Activated naive CD4-positive, alpha-beta T cell treated with anti-CD3 and anti-CD28 coated beads for 36 hours (primary cell): ENCODE results near the gene SLFN13. TPM values are rescaled to one million over a fixed set of nuclear protein-coding genes. Genes with fewer than 3 reads are reported as not detected.

Source experiments
- CTCF ChIA-PET: fragments of 350-600 bp; sonication (Branson Sonifier 250); formaldehyde crosslinking; loops from one replicate; lab custom pipeline; 2021; ENCODE audit warnings: antibody characterized with exemption; lab: Charles Lee
- DNase-seq: peaks from one replicate; pipeline ENCODE4 v3.0.0-alpha.2; 2020
- H3K27ac Mint-ChIP-seq: one replicate; pipeline ENCODE4 v1.8.0; 2021; ENCODE audit warnings: mild to moderate bottlenecking, mixed read lengths
- H3K27me3 Mint-ChIP-seq: one replicate; pipeline ENCODE4 v1.8.0; 2021; ENCODE audit warnings: low read depth, mixed read lengths
- H3K36me3 Mint-ChIP-seq: one replicate; pipeline ENCODE4 v1.8.0; 2021; ENCODE audit warnings: low read depth, mixed read lengths
- H3K4me1 Mint-ChIP-seq: one replicate; pipeline ENCODE4 v1.8.0; 2021; ENCODE audit warnings: low read depth, mixed read lengths
- H3K4me3 Mint-ChIP-seq: one replicate; pipeline ENCODE4 v1.8.0; 2021; ENCODE audit warnings: mild to moderate bottlenecking, moderate library complexity, mixed read lengths
- H3K9me3 Mint-ChIP-seq: one replicate; pipeline ENCODE4 v1.8.0; 2021; ENCODE audit warnings: mixed read lengths
- intact Hi-C: fragments of 100-400 bp; cut with micrococcal nuclease; formaldehyde crosslinking; loops from one replicate; pipeline ENCODE4 v1.15.1; 2023
- total RNA-seq, 2 experiments: library from RNA; stranded (reverse); gene quantifications; one replicate each; pipeline ENCODE4 v1.2.3, GENCODE V29; 2021

SLFN13 gene, protein sequence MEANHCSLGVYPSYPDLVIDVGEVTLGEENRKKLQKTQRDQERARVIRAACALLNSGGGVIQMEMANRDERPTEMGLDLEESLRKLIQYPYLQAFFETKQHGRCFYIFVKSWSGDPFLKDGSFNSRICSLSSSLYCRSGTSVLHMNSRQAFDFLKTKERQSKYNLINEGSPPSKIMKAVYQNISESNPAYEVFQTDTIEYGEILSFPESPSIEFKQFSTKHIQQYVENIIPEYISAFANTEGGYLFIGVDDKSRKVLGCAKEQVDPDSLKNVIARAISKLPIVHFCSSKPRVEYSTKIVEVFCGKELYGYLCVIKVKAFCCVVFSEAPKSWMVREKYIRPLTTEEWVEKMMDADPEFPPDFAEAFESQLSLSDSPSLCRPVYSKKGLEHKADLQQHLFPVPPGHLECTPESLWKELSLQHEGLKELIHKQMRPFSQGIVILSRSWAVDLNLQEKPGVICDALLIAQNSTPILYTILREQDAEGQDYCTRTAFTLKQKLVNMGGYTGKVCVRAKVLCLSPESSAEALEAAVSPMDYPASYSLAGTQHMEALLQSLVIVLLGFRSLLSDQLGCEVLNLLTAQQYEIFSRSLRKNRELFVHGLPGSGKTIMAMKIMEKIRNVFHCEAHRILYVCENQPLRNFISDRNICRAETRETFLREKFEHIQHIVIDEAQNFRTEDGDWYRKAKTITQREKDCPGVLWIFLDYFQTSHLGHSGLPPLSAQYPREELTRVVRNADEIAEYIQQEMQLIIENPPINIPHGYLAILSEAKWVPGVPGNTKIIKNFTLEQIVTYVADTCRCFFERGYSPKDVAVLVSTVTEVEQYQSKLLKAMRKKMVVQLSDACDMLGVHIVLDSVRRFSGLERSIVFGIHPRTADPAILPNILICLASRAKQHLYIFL
- total RNA-seq, result 10 to 100 TPM; 28.6 to 30.1 TPM

DNA sequence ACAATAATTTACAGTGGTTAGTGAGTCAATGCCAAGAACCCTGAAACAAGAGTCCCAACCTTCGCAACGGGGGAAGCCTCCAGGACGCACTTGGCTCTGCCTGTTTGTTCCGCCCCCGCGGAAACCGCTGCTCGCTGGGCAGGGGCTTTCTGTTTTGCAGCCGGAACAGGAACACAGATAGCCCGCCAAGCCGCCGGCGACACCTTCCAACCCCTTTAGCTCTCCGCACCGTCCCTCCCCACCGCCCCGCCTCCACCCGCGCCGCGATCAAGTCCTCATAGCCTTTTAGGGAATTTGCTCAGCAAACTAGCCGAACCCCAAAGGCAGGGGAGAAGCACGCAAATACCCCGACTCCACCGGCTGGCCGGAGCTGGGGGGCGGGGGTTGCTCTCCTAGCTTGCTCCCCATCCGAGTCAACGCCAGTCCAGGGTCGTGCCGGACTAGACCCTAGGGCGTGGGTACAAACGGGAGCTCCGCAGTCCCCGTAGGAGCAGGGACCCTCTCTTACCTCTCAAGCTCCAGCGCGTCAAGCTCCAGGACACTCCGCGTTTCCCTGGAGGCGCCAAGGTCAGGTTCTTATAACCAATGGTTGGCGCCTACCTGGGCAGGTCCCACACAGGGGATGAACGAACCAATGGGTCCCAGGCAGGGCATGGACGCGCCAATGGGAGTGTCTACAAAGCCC is at the start of gene SLFN13:
Gene SLFN13, minus strand, starts transcription at position 553 of the 685 bp plus-strand sequence. CDS start 3,086 bp downstream, outside the sequence.
- peaks cover 12% of the 10 kb centered on the region for H3K4me1 Mint-ChIP-seq
- no peaks in the 10 kb centered on the region for H3K36me3 Mint-ChIP-seq
- H3K27me3 Mint-ChIP-seq, result no peaks in the 10 kb centered on the region
- H3K4me3 Mint-ChIP-seq, result peak within 1 kb of the TSS; percentile 52
- H3K27ac Mint-ChIP-seq, result peak within 1 kb of the TSS; percentile 13
- peak; percentile 98 for DNase-seq
- H3K9me3 Mint-ChIP-seq, result no peaks in the 10 kb centered on the region
- intact Hi-C loops, result loop anchor here (1.0 to 5.0 kb wide), 7 partner anchors 15 to 359 kb away; partner anchors contain the start of gene TAF15
- CTCF ChIA-PET, result interaction anchor here (0.8 to 2.0 kb wide), 3 partner anchors 39 to 136 kb away, joined by 3 to 9 read pairs (median 3); no protein-coding TSS in a partner anchor

DNA sequence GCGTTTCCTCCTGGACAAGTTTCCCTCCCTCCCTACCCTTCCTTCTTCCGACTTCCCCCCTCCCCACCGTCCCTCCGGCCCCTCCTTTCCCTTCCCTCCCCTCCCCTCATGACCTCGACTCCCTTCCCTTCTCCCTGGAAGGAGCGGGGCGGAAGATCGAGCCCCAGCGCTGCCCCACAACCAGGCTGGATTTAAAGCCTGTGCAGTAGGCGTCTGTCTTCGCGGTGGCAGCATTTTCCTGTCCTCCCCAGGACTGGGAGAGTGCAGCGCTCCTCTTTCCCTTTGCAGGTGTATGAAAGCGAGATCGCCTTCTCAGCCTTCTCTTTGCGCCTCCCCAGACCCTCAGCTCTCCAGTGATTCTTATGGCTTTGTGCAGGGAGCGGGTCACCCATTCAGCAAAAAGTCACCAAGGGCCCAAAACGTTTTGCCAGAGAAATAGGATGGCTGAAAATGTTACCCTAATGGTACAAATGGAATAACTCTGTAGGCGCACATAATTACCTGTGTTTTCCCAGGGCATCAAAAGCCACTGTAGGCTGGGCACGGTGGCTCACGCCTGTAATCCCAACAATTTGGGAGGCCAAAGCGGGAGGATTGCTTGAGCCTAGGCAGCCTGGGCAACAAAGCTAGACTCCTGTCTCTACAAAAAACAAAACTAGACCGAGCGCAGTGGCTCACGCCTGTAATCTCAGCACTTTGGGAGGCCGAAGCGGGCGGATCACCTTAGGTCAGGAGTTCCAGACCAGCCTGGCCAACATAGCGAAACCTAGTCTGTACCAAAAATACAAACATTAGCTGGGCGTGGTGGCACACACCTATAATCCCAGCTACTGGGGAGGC is 48.1 kb upstream of the SLFN13 start:
- no peak for DNase-seq
- Mint-ChIP-seq H3K27ac (peak overlapping the region; percentile 21), H3K4me1 (peaks cover 53% of the 10 kb centered on the region), H3K27me3 (no peaks in the 10 kb centered on the region), H3K9me3 (no peaks in the 10 kb centered on the region), H3K36me3 (peaks cover 28% of the 10 kb centered on the region), H3K4me3 (peak overlapping the region; percentile 48)
- CTCF ChIA-PET, result interaction anchor here (1.0 kb wide), 1 partner anchor 8 kb away, joined by 3 read pairs; no protein-coding TSS in a partner anchor
- intact Hi-C loops, result no loop called here

DNA sequence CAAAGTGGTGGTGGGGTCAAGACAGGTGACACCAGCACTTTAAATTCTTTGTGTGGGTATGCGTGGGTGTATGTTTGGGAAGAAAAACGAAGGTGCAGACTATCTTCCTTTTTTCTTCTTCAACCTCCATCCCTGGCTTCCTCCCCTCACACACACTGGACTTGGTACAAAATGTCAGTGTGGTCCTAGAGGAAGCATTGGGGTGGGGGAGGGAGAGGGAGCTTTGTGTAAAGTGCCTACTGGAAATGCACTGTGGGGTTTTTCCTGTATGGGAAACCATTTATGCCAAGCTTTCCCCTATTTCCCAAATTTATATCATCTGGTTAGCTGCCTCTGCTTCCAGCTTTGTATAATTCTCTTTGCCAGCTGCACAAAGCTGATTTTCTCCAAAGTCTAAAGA is 44.5 kb upstream of the SLFN13 start:
- no peak overlapping the region for H3K27ac Mint-ChIP-seq
- peaks cover 15% of the 10 kb centered on the region for H3K9me3 Mint-ChIP-seq
- H3K36me3 Mint-ChIP-seq, result peaks cover 37% of the 10 kb centered on the region
- no peak overlapping the region for H3K4me3 Mint-ChIP-seq
- peaks cover 43% of the 10 kb centered on the region for H3K4me1 Mint-ChIP-seq
- H3K27me3 Mint-ChIP-seq, result no peaks in the 10 kb centered on the region
- CTCF ChIA-PET, result no interaction called here
- no peak for DNase-seq
- intact Hi-C loops, result no loop called here

DNA sequence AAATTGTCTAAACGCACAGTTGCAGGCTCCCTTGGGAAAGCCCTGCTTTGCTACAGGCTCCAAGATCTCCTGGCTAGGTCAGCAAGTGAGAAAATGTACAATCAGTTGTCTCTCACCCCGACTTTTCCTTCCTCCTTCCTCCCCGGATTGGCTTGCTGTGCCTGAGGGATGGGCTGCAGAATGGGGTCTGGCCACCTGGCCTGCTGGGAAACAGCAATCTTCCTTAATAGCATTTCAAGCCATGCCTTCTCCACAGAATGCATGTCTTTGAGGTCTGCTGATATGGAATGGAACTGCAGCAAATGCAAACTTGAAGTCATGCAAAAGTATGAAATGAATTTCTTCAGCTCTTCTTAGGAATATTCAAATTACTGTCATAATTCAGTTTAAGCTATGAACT is 42.9 kb upstream of the SLFN13 start:
- no peak for DNase-seq
- peaks cover 42% of the 10 kb centered on the region for H3K36me3 Mint-ChIP-seq
- H3K27ac Mint-ChIP-seq, result no peak overlapping the region
- H3K27me3 Mint-ChIP-seq, result no peaks in the 10 kb centered on the region
- CTCF ChIA-PET, result interaction anchor here (1.4 kb wide), 1 partner anchor 42 kb away, joined by 3 read pairs; no protein-coding TSS in a partner anchor
- intact Hi-C loops, result no loop called here
- no peak overlapping the region for H3K4me3 Mint-ChIP-seq
- H3K4me1 Mint-ChIP-seq, result peaks cover 48% of the 10 kb centered on the region
- peaks cover 15% of the 10 kb centered on the region for H3K9me3 Mint-ChIP-seq

DNA sequence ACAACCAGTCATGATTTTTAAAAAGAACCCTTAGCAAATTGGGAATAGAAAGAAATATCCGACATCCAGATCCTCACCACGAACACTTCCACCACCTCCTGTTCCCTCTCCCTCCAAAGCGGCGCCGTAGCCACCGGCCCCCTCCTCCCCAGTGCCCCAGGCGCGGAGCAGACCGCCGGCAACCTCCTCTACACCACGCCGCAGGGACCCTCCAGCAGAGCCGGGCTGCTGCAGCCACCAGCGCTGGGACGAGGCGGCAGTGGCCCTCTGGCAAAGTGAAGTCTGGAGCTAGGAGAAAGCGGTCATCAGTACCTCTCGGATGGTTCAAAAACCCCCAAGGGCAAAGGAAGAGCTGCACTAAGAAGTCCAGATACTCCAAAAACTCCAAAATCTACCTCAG is 41.4 kb upstream of the SLFN13 start:
- no peak for DNase-seq
- peaks cover 45% of the 10 kb centered on the region for H3K4me1 Mint-ChIP-seq
- CTCF ChIA-PET, result no interaction called here
- H3K27ac Mint-ChIP-seq, result no peak overlapping the region
- peaks cover 55% of the 10 kb centered on the region for H3K36me3 Mint-ChIP-seq
- H3K27me3 Mint-ChIP-seq, result no peaks in the 10 kb centered on the region
- no peak overlapping the region for H3K4me3 Mint-ChIP-seq
- peaks cover 24% of the 10 kb centered on the region for H3K9me3 Mint-ChIP-seq
- intact Hi-C loops, result loop anchor here (2.0 to 5.0 kb wide), 3 partner anchors 115 to 328 kb away; partner anchors contain the start of gene SLFN5

DNA sequence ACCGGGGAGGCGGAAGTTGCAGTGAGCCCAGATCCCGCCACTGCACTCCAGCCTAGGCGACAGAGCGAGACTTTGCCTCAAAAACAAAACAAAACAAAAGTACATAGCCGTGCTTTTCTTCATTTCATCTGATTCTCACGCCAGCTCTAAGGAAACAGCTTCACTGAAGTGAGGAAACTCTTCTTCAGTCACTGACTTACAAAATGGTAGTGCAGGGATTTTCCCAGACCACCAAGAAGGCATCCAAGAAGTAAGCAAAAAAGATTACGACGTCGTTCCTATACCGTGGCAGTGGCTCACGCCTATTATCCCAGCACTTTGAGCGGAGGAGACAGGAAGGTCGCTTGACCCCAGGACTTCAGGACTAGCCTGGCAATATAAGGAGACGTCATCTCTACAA is 40.4 kb upstream of the SLFN13 start:
- intact Hi-C loops, result loop anchor here (2.0 to 5.0 kb wide), 3 partner anchors 114 to 327 kb away; partner anchors contain the start of gene SLFN5
- no peaks in the 10 kb centered on the region for H3K27me3 Mint-ChIP-seq
- H3K9me3 Mint-ChIP-seq, result peaks cover 32% of the 10 kb centered on the region
- peaks cover 60% of the 10 kb centered on the region for H3K36me3 Mint-ChIP-seq
- no peak overlapping the region for H3K4me3 Mint-ChIP-seq
- CTCF ChIA-PET, result interaction anchor here (1.0 to 2.1 kb wide), 2 partner anchors 8 to 116 kb away, joined by 3 to 7 read pairs; partner anchors contain the start of gene SLFN11
- H3K4me1 Mint-ChIP-seq, result peaks cover 42% of the 10 kb centered on the region
- H3K27ac Mint-ChIP-seq, result no peak overlapping the region
- DNase-seq, result no peak

DNA sequence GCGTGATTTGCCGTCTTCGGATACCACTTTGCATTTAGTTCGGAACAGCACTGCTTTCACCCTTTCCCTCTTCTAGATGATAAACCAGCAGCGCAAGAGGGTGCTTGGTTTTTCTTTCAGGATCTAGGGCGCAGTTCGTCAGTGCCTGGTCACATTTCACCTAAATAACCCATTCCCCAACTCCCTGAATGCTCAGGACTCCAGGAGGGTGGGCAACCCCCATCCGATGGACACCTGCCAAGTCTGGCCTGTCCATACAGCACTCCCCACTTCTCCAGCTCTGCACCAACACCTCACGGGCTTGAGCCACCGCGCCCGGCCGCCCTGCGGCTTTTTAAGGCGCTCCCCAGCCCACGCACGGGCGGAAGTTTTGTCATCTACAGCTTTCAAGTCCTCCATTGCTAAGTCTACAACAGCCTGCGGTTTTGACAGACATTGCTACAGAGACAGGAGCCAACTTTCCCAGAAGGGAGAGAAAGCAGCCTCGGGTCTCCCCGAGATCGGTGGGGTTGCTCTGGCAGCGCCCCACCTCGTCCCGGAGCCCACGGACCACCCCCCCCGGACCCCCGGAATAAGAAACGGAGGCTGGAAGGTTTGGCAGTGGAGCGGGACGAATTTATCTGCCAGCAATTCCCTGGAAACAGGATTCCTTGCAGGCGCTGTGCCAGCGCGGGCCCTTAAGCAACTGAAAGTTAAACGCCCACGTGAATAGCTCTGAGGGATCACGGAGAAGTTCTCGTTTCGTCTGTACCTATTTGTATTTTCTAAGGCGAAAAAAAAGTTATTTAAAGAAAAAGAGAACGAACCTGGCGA is 38.6 kb upstream of the SLFN13 start:
- DNase-seq, result peak; percentile 90
- Mint-ChIP-seq H3K9me3 (peaks cover 42% of the 10 kb centered on the region), H3K36me3 (peaks cover 69% of the 10 kb centered on the region), H3K4me1 (peaks cover 27% of the 10 kb centered on the region), H3K27ac (peak overlapping the region; percentile 83), H3K27me3 (no peaks in the 10 kb centered on the region), H3K4me3 (peak overlapping the region; percentile 82)
- intact Hi-C loops, result loop anchor here (1.0 to 5.0 kb wide), 5 partner anchors 39 to 325 kb away; partner anchors contain the start of genes SLFN12L and SLFN13
- CTCF ChIA-PET, result interaction anchor here (1.0 to 2.4 kb wide), 4 partner anchors 39 to 180 kb away, joined by 3 to 12 read pairs (median 5); partner anchors contain the start of genes SLFN11 and SLFN13

DNA sequence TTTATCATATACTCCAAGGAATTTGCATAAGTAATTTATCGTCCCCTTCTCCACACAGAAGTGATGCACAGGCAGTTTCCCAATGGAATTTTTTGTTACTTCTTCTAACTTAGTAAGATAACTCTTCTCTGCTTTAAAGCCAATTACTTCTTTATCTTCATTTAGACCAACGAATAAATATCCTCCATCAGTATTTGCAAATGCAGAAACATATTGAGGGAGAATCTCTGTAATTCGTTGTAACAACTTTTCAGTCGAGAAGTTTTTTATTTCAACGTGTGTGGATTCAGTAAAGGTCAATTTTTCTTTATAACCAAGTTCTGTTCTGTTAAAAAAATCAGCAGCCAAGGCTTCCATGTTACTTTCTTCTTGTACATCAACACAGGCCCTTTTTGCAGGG is 30.7 kb upstream of the SLFN13 start:
- H3K9me3 Mint-ChIP-seq, result peaks cover 44% of the 10 kb centered on the region
- peaks cover 81% of the 10 kb centered on the region for H3K36me3 Mint-ChIP-seq
- no peak for DNase-seq
- intact Hi-C loops, result no loop called here
- CTCF ChIA-PET, result no interaction called here
- peaks cover 23% of the 10 kb centered on the region for H3K4me1 Mint-ChIP-seq
- no peaks in the 10 kb centered on the region for H3K27me3 Mint-ChIP-seq
- no peak overlapping the region for H3K27ac Mint-ChIP-seq
- H3K4me3 Mint-ChIP-seq, result no peak overlapping the region

DNA sequence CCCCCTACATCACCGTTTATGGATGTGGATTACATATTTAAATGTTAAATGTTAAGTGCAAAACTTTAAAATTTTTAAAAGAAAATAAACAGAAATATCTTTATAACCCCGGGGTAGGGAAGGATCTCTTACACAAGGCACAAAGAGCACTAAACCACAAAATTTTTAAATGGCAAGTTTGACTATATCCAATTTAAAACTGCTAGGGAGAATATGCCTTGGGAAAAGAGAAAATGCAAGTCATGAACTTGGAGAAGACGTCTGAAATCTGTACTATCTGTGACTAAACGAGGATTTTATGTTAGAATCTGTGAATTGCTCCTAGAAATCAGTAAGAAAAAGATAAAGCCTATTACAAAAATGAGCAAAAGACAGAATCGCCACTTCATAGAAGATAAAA is 28.7 kb upstream of the SLFN13 start:
- peaks cover 45% of the 10 kb centered on the region for H3K9me3 Mint-ChIP-seq
- H3K36me3 Mint-ChIP-seq, result peaks cover 80% of the 10 kb centered on the region
- CTCF ChIA-PET, result no interaction called here
- H3K27me3 Mint-ChIP-seq, result no peaks in the 10 kb centered on the region
- no peak overlapping the region for H3K27ac Mint-ChIP-seq
- peaks cover 23% of the 10 kb centered on the region for H3K4me1 Mint-ChIP-seq
- no peak overlapping the region for H3K4me3 Mint-ChIP-seq
- intact Hi-C loops, result no loop called here
- DNase-seq, result no peak

DNA sequence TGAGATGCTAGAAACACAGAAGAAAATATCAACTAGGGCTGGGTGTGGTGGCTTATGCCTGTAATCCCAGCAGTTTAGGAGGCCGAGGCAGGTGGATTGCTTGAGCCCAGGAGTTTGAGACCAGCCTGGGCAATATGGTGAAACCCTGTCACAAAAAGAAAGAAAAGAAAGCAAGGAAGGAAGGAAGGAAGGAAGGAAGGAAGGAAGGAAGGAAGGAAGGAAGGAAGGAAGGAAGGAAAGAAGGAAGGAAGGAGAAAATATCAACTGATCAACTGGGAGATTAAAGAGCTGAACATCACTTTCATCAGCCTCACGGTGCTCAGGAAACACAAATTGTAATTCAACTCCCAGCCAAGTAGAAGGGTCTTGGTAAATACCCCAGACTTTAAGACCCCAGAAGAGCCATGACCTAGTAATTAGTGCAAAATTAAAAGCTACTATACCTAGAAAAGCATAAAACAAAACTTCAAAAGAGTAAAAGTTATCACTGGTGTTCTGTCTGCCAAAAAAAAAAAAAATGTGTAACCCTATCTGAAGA is 27.8 kb upstream of the SLFN13 start:
- no peak for DNase-seq
- H3K36me3 Mint-ChIP-seq, result peaks cover 73% of the 10 kb centered on the region
- intact Hi-C loops, result no loop called here
- peaks cover 49% of the 10 kb centered on the region for H3K9me3 Mint-ChIP-seq
- H3K27me3 Mint-ChIP-seq, result no peaks in the 10 kb centered on the region
- no peak overlapping the region for H3K27ac Mint-ChIP-seq
- CTCF ChIA-PET, result no interaction called here
- H3K4me3 Mint-ChIP-seq, result no peak overlapping the region
- peaks cover 20% of the 10 kb centered on the region for H3K4me1 Mint-ChIP-seq
